NCI-H2196 (cell line): ENCODE results near the gene FBXO30.

ENCODE experiments used
- DNase-seq: peaks from one replicate; lab custom pipeline; 2025; ENCODE audit not compliant: unreplicated experiment; lab: John Stamatoyannopoulos, UW

Gene FBXO30

DNA sequence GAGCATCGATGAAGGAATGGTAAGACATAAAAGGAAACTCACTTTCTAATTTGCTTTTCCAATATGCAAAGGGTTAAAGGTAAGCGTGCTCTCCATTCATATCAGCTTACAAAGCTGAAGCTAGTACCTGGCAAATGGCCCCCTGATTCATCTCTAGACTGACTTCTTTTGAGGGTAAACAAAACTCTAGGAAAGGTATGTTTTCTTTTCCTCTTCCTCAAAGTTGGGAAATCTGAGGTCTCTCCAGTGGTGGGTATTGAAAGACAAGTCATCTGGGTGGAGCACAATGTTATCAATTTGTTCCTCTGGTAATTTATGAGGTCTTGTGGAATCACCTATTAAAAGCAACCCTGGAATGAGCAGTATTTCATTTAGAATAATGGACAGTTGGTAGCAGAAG is 7.9 kb upstream of the FBXO30 start:
- no peak for DNase-seq

- DNase-seq = no peak
Observed at GRCh38 chr6:145819994-145820393, 5.4 kb upstream of the FBXO30 start.

GRCh38 chr6:145818796-145819195 is 4.2 kb upstream of the FBXO30 start:
- no peak for DNase-seq

DNA sequence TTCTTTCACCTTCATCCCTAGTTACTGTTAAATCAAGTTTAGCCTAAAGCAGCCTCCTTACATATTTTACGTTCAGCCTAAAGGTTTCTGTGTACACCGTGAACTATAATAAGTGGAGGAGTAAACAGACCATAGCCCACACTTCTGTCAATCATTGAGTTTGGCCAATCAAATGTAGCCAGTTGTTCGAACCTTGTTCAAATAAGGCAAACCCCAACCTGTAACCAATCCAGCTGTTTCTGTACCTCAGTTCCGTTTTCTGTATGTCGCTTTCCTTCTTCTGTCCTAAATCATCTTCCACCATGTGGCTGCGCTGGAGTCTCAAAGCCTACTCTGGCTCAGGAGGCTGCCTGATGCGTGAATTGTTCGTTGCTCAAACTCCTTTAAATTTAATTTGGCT is 1.8 kb upstream of the FBXO30 start:
- DNase-seq = no peak

- DNase-seq = no peak
Observed at GRCh38 chr6:145815309-145816274, 997 bp upstream of the FBXO30 start.

DNA sequence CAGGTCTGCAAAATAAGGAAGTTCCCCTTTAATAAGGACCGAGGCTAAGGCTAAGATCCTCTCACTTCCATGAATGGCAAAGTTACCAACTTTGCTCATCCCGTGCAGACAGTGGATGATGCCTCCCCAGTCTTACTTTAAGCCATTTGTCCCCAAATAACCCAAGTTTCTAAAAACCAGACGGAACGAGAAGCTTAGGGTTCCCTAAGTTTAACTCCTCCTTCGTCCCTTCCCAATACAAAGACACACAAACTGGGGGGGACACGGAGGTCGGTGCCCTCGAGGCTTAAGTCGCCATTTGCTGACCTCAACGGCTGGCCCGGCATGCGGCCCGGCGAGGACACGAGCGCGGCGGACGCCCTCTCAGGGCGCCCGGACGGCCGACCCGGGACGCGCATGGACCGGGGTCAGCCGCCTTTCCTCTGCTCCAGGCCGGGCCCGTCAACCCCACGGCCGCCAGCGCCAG is 527 bp downstream of the FBXO30 start:
- peak; percentile 15 for DNase-seq

GRCh38 chr6:145813285-145814034 is 1.1 kb downstream of the FBXO30 start:
- DNase-seq = no peak

- DNase-seq = no peak
Observed at GRCh38 chr6:145811741-145812140, 2.9 kb downstream of the FBXO30 start.

- DNase-seq = no peak
Observed at GRCh38 chr6:145809785-145810184, 4.8 kb downstream of the FBXO30 start.

GRCh38 chr6:145809211-145809610 is 5.4 kb downstream of the FBXO30 start:
- DNase-seq = no peak

DNA sequence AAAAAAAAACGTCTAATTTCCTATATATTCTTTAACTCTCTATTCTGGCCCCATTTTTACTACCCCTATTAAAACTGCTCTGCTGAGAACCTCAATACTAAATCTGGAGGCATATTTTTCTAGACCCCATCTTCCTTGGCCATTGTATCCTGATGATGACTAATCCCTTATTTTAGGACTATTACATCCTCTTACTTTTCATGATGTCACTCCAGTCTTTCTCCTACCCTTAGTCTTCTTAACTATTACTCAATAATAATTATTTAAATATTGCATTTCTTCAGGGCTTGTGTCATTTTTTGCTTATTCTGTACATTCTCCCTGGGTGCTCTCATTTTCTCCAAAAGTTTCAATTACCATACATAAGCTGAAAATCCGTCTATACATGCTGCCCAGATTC is 6.4 kb downstream of the FBXO30 start:
- no peak for DNase-seq

GRCh38 chr6:145802141-145802540 is 12.5 kb downstream of the FBXO30 start:
- no peak for DNase-seq

GRCh38 chr6:145801021-145801420 is 13.6 kb downstream of the FBXO30 start:
- no peak for DNase-seq

GRCh38 chr6:145798530-145798929 is 16.1 kb downstream of the FBXO30 start:
- DNase-seq = no peak

DNA sequence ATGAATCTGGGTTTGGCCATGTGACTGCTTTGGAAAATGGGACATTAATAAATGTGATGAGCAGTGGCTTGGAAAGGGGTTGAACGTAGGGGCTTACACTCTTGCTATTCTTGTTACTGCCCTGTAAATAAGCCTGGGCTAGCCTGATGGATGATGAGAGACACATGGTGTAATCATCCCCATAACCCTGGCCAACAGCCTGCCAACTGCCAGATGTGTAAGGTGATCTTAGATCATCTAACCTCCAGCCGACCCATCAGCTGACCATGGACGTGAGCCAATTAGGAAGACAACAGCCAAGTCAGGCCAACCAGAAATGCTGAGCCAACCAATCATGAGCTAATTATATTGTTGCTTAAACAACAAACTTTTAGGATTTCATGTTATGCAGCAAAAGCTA is 25.2 kb downstream of the FBXO30 start:
- no peak for DNase-seq

- DNase-seq = no peak
Observed at GRCh38 chr6:145787688-145788087, 26.9 kb downstream of the FBXO30 start.

DNA sequence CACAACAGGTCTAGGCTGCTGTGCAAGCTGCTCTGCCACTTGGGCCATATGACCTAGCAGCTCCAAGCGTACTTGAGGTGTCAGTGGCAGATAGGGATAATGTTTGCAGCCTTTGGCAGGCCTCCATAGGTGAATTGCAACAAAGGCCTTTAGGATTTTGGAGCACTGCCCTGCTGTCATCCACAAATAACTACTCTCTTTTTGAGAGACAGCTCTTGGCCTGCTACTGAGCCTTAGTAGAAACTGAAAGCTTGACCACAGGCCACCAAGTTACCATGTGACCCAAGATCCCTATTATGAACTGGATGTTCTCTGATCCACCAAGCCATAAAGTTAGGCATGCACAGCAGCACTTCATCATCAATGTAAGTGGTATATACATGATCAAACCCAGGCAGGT is 29.9 kb downstream of the FBXO30 start:
- no peak for DNase-seq

GRCh38 chr6:145783796-145784195 is 30.8 kb downstream of the FBXO30 start:
- DNase-seq = no peak

GRCh38 chr6:145772846-145773245 is 41.7 kb downstream of the FBXO30 start:
- no peak for DNase-seq

GRCh38 chr6:145765449-145765848 is 49.1 kb downstream of the FBXO30 start:
- DNase-seq = no peak

DNA sequence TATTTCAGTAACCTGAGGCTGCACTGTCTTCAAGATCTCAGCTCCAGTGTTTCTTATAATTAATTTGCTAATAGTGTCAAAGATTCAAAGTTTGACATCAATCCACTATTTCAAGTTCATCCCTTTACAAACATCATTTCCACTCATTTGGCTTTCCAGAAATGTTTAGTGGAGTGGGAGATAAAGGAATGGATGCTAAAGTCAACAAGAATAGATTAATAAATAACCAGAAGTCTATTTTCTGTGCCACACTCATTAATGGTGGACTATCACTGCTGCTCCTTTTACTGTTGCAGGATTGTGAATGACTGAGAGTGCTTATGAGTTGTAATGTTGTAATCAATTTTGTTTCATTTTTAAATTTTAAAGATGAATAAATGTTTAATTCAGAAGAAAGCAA is 50.9 kb downstream of the FBXO30 start:
- no peak for DNase-seq

- no peak for DNase-seq
Observed at GRCh38 chr6:145761584-145761983, 53.0 kb downstream of the FBXO30 start.
